A549 (cell line): Measurements from ENCODE around the gene APMAP.

Experiments
- CTCF ChIP-seq: fragments of >200 bp; sonication (Bioruptor Twin); formaldehyde crosslinking; IDR thresholded peaks from 3 replicates; pipeline ENCODE4 v1.5.1; 2016
- EP300 ChIP-seq, 2 experiments: fragments of >200 bp; sonication (Bioruptor Twin); formaldehyde crosslinking; IDR thresholded peaks; 2 replicates in 1 of 2; 3 replicates in 1 of 2; pipeline ENCODE4 v1.6.1; 2016 to 2017
- SMC3 ChIP-seq: fragments of >200 bp; sonication (Bioruptor Twin); formaldehyde crosslinking; IDR thresholded peaks from 3 replicates; pipeline ENCODE4 v1.6.1; 2018; ENCODE audit warnings: inconsistent platforms

- no peak for TF ChIP-seq CTCF
- TF ChIP-seq EP300 (IDR thresholded peaks at IDR 0.05) = no peak
- TF ChIP-seq SMC3 = no peak
Measured at GRCh38 chr20:24942679-24943078, 49.9 kb downstream of the APMAP start.
